NCI-H2196 treated with DMSO at 0.1 percent for 48 hours (cell line): ENCODE results near the gene PCYOX1L.

ENCODE experiments used
- DNase-seq: peaks from one replicate; lab custom pipeline; 2025; ENCODE audit not compliant: unreplicated experiment; lab: John Stamatoyannopoulos, UW

PCYOX1L gene

DNA sequence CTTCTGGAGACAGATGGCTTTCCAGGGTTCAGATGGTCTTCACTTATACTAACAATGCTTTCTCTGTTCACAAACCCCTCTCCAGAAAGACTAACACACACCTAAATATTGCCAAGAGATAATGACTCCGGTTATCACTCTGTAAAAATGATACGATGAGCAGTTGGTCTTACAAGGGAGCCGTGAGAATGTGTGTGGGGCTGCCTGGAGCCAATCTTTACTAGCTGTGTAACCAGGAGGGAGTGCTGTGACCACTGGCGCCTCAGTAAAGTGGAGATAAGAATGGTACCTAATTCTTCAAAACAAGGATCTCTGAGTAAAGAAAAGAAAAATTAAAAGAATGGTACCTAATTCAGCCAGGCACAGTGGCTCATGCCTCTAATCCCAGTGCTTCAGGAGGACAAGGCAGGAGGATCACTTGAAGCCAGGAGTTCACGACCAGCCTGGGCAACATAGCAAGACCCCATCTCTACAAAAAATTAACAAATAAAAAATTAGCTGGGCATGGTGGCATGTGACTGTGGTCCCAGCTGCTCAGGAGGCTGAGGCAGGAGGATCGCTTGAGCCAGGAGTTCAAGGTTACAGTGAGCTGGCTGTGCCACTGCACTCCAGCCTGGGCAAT lies 61.2 kb downstream of the PCYOX1L start:
- no peak for DNase-seq
